Activated naive CD4-positive, alpha-beta T cell treated with anti-CD3 and anti-CD28 coated beads, Interleukin-2, amount 50 U/mL, for 72 hours (primary cell): ENCODE measurements around the gene NPFFR2. TPM values are rescaled to one million over a fixed set of nuclear protein-coding genes. Genes with fewer than 3 reads are reported as not detected.

Source experiments
- ATAC-seq, 2 donors: fragments of 150-1000 bp; cut with Tn5 transposase; 2 replicates each; pipeline ENCODE4 v1.10.0; 2021; ENCODE audit warnings: mild to moderate bottlenecking in 2 of 2, moderate library complexity in 2 of 2
- DNase-seq, 2 donors: peaks; one replicate each; pipeline ENCODE4 v3.0.0; 2021 to 2022; ENCODE audit warnings: low spot score in 2 of 2
- H3K27ac Mint-ChIP-seq, 2 donors: one replicate each; pipeline ENCODE4 v1.8.0; 2022; ENCODE audit warnings: mild to moderate bottlenecking in 2 of 2, mixed read lengths in 2 of 2
- H3K36me3 Mint-ChIP-seq, 2 donors: one replicate each; pipeline ENCODE4 v1.8.0; 2022; ENCODE audit warnings: mixed read lengths in 2 of 2
- H3K9me3 Mint-ChIP-seq, 2 donors: one replicate each; pipeline ENCODE4 v1.8.0; 2022; ENCODE audit warnings: mixed read lengths in 2 of 2
- total RNA-seq, 2 donors: library from RNA; stranded (reverse); gene quantifications; one replicate each; pipeline ENCODE4 v1.2.3, GENCODE V29; 2022

NPFFR2 gene
- total RNA-seq, 2 donors from 2014 or later, result not detected

DNA sequence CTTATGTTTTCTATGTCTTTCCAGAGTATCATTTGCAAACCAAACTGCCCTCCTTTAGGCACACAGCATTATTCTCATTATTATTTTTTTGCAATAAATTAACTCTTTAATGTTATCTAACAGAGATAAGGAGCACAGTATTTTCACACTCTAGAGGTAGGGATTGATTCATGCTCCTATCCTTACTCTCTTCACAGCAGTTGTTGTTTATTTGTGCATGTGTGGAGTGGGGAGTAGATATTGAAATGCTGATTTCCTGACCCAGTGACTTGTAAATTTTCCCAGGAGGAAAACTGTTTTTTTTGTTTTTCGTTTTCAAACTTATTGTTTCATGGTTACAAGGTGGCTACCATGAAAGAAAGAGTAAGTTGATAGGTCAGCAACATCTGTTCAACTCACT lies 140.0 kb downstream of the NPFFR2 start:
- Mint-ChIP-seq H3K27ac (no peak overlapping the region), H3K9me3 (peaks cover 12 to 26% of the 10 kb centered on the region in 2 donors), H3K36me3 (peaks cover 0 to 8% of the 10 kb centered on the region in 2 donors)
- DNase-seq, result no peak
- ATAC-seq, result no peak

DNA sequence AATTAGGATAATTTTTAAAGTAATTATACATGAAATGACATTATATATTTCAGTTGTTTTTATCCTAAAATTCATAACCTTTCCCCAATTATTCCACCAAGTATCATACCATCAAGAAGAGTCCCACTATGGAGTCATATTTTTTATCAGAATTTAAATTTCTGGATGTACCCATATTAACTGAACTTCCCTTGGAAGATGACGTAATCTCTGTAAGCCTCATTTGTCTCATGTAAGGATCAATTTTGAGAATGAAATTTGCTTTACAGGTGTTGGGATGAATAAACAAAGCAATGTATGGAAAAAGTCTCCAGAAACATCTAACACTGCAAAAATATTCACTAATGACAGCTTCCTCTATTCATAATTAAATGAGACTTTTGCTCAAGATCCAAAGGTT lies 147.5 kb downstream of the NPFFR2 start:
- Mint-ChIP-seq H3K9me3 (peaks cover 0 to 10% of the 10 kb centered on the region in 2 donors), H3K36me3 (no peaks in the 10 kb centered on the region), H3K27ac (no peak overlapping the region)
- no peak for DNase-seq
- ATAC-seq, result no peak

DNA sequence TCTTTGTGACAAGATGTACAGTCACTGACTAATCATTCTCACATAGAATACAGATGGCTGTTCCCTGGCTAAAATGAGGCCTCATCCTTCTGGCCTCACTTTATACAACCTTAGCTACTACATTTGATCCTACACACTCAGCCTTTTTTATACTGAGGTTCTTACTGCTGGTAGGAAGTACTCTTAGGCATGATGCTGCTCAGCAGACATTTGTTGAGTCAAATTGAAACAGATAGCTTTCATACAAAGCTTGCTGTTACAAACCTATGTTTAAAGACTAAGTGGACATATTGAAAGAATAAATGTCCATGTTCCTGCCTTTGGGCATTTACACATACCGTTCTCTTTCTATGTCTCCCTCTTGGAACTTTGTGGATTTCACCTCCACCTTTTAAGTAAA lies 154.9 kb downstream of the NPFFR2 start:
- H3K36me3 Mint-ChIP-seq, result no peaks in the 10 kb centered on the region
- H3K27ac Mint-ChIP-seq, result no peak overlapping the region
- no peaks in the 10 kb centered on the region for H3K9me3 Mint-ChIP-seq
- ATAC-seq, result no peak
- no peak for DNase-seq

DNA sequence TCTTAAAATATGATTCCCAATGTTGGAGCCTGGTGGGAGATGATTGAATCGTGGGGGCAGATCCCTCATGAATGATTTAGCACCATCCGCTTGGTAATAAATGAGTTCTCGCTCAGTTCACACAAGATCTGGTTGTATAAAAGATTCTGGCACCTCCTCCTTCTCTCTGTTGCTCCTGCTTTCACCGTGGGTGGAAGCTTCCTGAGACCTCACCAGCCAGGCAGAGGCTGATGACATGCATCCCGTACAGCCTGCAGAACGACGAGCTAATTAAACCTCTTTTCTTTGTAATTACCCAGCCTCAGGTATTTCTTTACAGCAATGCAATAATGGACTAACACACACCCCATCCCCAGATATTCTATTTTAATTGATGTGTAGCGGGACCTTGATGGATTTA lies 162.2 kb downstream of the NPFFR2 start:
- H3K9me3 Mint-ChIP-seq, result peaks cover 2 to 4% of the 10 kb centered on the region in 2 donors
- no peak for DNase-seq
- no peak overlapping the region for H3K27ac Mint-ChIP-seq
- no peak for ATAC-seq
- H3K36me3 Mint-ChIP-seq, result no peaks in the 10 kb centered on the region

DNA sequence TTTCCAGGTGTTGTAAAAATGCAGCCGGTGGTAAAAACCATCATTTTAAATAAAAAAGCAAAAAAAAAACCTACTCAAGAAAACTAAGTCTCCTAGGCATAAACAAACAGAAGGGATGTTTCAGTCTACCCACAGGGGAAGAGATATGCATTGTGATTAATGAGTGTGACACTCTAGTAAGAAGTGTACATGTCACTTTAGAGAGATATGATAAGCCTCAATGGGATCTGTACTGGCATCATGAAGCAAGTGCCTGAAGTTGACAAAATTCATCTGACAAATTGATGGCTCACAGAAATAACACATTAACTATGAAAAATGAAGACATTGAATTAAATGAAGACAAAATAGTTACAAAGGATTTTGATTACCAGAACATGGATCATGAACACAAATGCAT lies 162.7 kb downstream of the NPFFR2 start:
- H3K27ac Mint-ChIP-seq, result no peak overlapping the region
- no peak for ATAC-seq
- peaks cover 3 to 6% of the 10 kb centered on the region in 2 donors for H3K9me3 Mint-ChIP-seq
- H3K36me3 Mint-ChIP-seq, result no peaks in the 10 kb centered on the region
- no peak for DNase-seq

Other genes starting within 250 kb of the NPFFR2 start
- gene GC, start 247.9 kb upstream of the NPFFR2 start, total RNA-seq, result not detected